GM12878 (cell line): Measurements from ENCODE around the gene USH1G. TPM values are rescaled to one million over a fixed set of nuclear protein-coding genes. Genes with fewer than 3 reads are reported as not detected.

Experiments used
- ATAC-seq: fragments of 200-7000 bp; cut with Tn5 transposase; 3 replicates; pipeline ENCODE4 v1.9.1; 2020; ENCODE audit warnings: mild to moderate bottlenecking, moderate library complexity
- BruUV-seq: library from RNA; stranded (reverse); fragments of 400-500 nt; replicated peaks from 2 replicates; lab custom pipeline; 2021; lab: Mats Ljungman, UMichigan
- CTCF ChIA-PET: fragments of 300-600 bp; sonication (Branson Sonifier 250); formaldehyde crosslinking; extraction: SDS; loops from one replicate; lab custom pipeline; 2021; ENCODE audit warnings: inconsistent platforms; lab: Yijun Ruan, JAX
- POLR2A ChIA-PET: fragments of 350-600 bp; formaldehyde crosslinking; extraction: SDS; loops from one replicate; lab custom pipeline; 2021; ENCODE audit warnings: inconsistent platforms; lab: Charles Lee
- RAD21 ChIA-PET: fragments of 300-600 bp; sonication (Branson Sonifier 250); formaldehyde crosslinking; loops from one replicate; lab custom pipeline; 2023; ENCODE audit warnings: antibody characterized with exemption; ENCODE audit not compliant: unreplicated experiment; lab: Charles Lee
- SMC1A ChIA-PET: fragments of 300-600 bp; sonication (Branson Sonifier 250); formaldehyde crosslinking; loops from one replicate; lab custom pipeline; 2023; ENCODE audit not compliant: unreplicated experiment, uncharacterized antibody; lab: Charles Lee
- DNase-seq: peaks from one replicate; pipeline ENCODE4 v3.0.0-alpha.2; 2011; ENCODE audit warnings: low read depth, low spot score
- FAIRE-seq: peaks from 3 replicates; lab custom pipeline; 2011; peaks lifted over from hg19 to GRCh38; lab: Jason Lieb, UNC
- H2AFZ ChIP-seq: 2 replicates; pipeline ENCODE4 v1.6.0; 2011; ENCODE audit warnings: low read depth, low read length, control low read depth; ENCODE audit not compliant: control insufficient read depth
- H3K27ac ChIP-seq: 2 replicates; pipeline ENCODE4 v1.5.1; 2011; ENCODE audit warnings: control low read depth; ENCODE audit not compliant: control insufficient read depth, insufficient read depth
- H3K27me3 ChIP-seq, 2 experiments: replicated peaks in 1 of 2; 2 replicates each; pipeline versions ENCODE4 v1.6.0 to v1.6.1; 2011; ENCODE audit warnings: low read length in 1 of 2; ENCODE audit not compliant: control insufficient read depth in 2 of 2, insufficient read depth in 2 of 2
- H3K36me3 ChIP-seq, 2 experiments: 2 replicates each; pipeline ENCODE4 v1.5.1; 2011; ENCODE audit warnings: low read length in 1 of 2; ENCODE audit not compliant: control insufficient read depth in 2 of 2, insufficient read depth in 2 of 2
- H3K4me1 ChIP-seq: 2 replicates; pipeline ENCODE4 v1.6.1; 2011; ENCODE audit warnings: mild to moderate bottlenecking, low read length, moderate library complexity, mixed read lengths; ENCODE audit not compliant: control insufficient read depth, insufficient read depth
- H3K4me2 ChIP-seq: 2 replicates; pipeline ENCODE4 v1.6.0; 2011; ENCODE audit warnings: control low read depth; ENCODE audit not compliant: control insufficient read depth, insufficient read depth
- H3K4me3 ChIP-seq: fragments of 200-600 bp; sonication (generic); 2 replicates; pipeline ENCODE4 v1.5.1; 2016
- H3K79me2 ChIP-seq: 2 replicates; pipeline ENCODE4 v1.6.0; 2011; ENCODE audit warnings: low read length; ENCODE audit not compliant: control insufficient read depth, insufficient read depth
- H3K9ac ChIP-seq: 2 replicates; pipeline ENCODE4 v1.8.0; 2011; ENCODE audit warnings: low read length, control low read depth, mixed read lengths; ENCODE audit not compliant: control insufficient read depth, insufficient read depth
- H3K9me3 ChIP-seq: replicated peaks from 3 replicates; pipeline ENCODE4 v1.5.1; 2011; ENCODE audit warnings: mild to moderate bottlenecking, low read length; ENCODE audit not compliant: control insufficient read depth, insufficient read depth
- H4K20me1 ChIP-seq: 2 replicates; pipeline ENCODE4 v1.6.0; 2011; ENCODE audit not compliant: control insufficient read depth, insufficient read depth
- CHD1 ChIP-seq: IDR thresholded peaks from 2 replicates; pipeline ENCODE4 v1.6.1; 2012; ENCODE audit warnings: low read depth, low read length, improper control_type of control experiment
- POU2F2 ChIP-seq: IDR thresholded peaks from 3 replicates; pipeline ENCODE4 v1.6.1; 2011; ENCODE audit warnings: low read depth, mild to moderate bottlenecking, low read length, borderline replicate concordance
- RBBP5 ChIP-seq: fragments of 200-600 bp; sonication (generic); conservative IDR thresholded peaks from 2 replicates; pipeline ENCODE4 v1.6.1; 2016
- TCF12 ChIP-seq: IDR thresholded peaks from 2 replicates; pipeline ENCODE4 v1.6.1; 2011; ENCODE audit warnings: low read depth, mild to moderate bottlenecking, low read length
- WGBS: methylation state at CpG from one replicate; pipeline ENCODE4 v1.1.6; 2016; ENCODE audit warnings: low lambda C conversion rate; ENCODE audit not compliant: insufficient replicate concordance, insufficient coverage; ENCODE audit errors: missing lambda C conversion rate; 5-methylcytosine and 5-hydroxymethylcytosine counted together
- in situ Hi-C: fragments of 300-500 bp; cut with MboI; formaldehyde crosslinking; loops from 9 replicates; pipeline ENCODE4 v1.14.3; 2018; ENCODE audit warnings: mixed read lengths
- intact Hi-C: fragments of 100-400 bp; cut with micrococcal nuclease; formaldehyde crosslinking; loops from one replicate; pipeline ENCODE4 v1.14.2; 2022; ENCODE audit not compliant: unreplicated experiment
- polyA plus RNA-seq, 11 experiments: library from polyadenylated mRNA; depleted of rRNA in 4 of 11; unstranded in 6 of 11; stranded (reverse) in 5 of 11; fragments of >200 nt; fragmentation: Nextera tagmentation in 4 of 11; fragmentation: Illumina TruSeq in 1 of 11; extraction: Ambion mirVana in 4 of 11; extraction: Trizol in 1 of 11; gene quantifications; 1 replicate in 1 of 11; 2 replicates in 10 of 11; pipeline versions ENCODE4 v1.2.1 to v1.2.3, GENCODE V29; 2011 to 2016; ENCODE audit warnings: inconsistent platforms in 2 of 11, missing spikeins in 2 of 11, low read depth in 1 of 11
- total RNA-seq, 4 experiments: library from RNA; depleted of rRNA in 3 of 4; stranded (reverse); fragments of >200 nt in 3 of 4; fragmentation: Illumina TruSeq in 1 of 4; extraction: Trizol in 1 of 4; gene quantifications; 2 replicates each; pipeline versions ENCODE4 v1.2.1 to v1.2.3, GENCODE V29; 2013 to 2021
- TF ChIP-seq, protein P1 (sequence below): IDR thresholded peaks from 2 replicates; pipeline ENCODE4 v1.6.1; 2012; ENCODE audit warnings: low read depth, low read length, improper control_type of control experiment
- TF ChIP-seq, protein P2 (sequence below): fragments of 450-650 bp; IDR thresholded peaks from 2 replicates; pipeline ENCODE4 v1.6.1; 2018; ENCODE audit warnings: borderline replicate concordance, mild to moderate bottlenecking; ENCODE audit not compliant: partially characterized antibody
- TF ChIP-seq, protein P3 (sequence below): fragments of 450-650 bp; IDR thresholded peaks from 2 replicates; pipeline ENCODE4 v1.6.1; 2016; ENCODE audit warnings: mild to moderate bottlenecking
- TF ChIP-seq, protein P4 (sequence below): IDR thresholded peaks from 2 replicates; pipeline ENCODE4 v1.6.1; 2011; ENCODE audit warnings: low read depth, mild to moderate bottlenecking, low read length, moderate library complexity, borderline replicate concordance; ENCODE audit errors: extremely low read depth
- TF ChIP-seq, protein P5 (sequence below): fragments of 450-650 bp; IDR thresholded peaks from 2 replicates; pipeline ENCODE4 v1.6.1; 2017; ENCODE audit warnings: mild to moderate bottlenecking
- TF ChIP-seq, protein P6 (sequence below): IDR thresholded peaks from 2 replicates; pipeline ENCODE4 v1.6.1; 2012; ENCODE audit warnings: improper control_type of control experiment, low read depth, low read length; ENCODE audit not compliant: insufficient replicate concordance

Gene USH1G
- total and polyA plus RNA-seq, 10 of the 15 experiments (the other 5 are each of a cell fraction or from before 2014, with no cell fraction given): 0.05 to 0.62 (median 0.09) TPM; not detected in 7

DNA sequence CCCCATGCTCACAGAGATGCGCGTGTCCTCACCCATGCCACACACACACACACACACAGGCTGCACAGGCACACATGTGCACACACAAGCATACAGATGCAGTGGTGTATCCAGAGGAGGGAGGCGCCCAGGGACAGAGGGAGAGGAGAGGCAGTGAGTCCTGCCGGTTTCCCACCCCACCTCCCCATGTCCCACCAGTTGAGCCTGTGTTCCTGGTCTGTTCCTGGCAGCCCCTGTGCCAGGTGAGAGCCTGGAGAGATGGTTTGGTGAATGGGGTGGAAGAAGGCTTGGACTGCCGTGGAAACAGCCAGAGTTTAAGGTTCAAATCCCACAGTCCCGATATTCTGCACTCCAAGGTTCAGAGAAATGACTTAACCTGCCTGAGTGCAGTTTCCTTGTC, 19.4 kb downstream of the USH1G start:
- Histone ChIP-seq H3K27me3 (peaks cover 0 to 3% of the 10 kb centered on the region in 2 experiments; a peak in 2 of 4 replicates), H3K79me2 (no peaks in the 10 kb centered on the region), H3K4me3 (no peak overlapping the region), H4K20me1 (no peaks in the 10 kb centered on the region), H3K36me3 (no peaks in the 10 kb centered on the region), H3K9me3 (no peaks in the 10 kb centered on the region), H3K4me1 (no peaks in the 10 kb centered on the region), H3K9ac (no peak overlapping the region), H2AFZ (no peak overlapping the region), H3K4me2 (no peak overlapping the region), H3K27ac (no peak overlapping the region)
- no TSS peak for BruUV-seq
- intact Hi-C loops (no loop called here), in situ Hi-C loops (no loop called here)
- FAIRE-seq (no peak), DNase-seq (no peak), ATAC-seq (no peak)
- ChIA-PET RAD21 (no interaction called here), CTCF (interaction anchor here (1.6 kb wide), 1 partner anchor 57 kb away, joined by 4 read pairs; no protein-coding TSS in a partner anchor), SMC1A (no interaction called here), POLR2A (no interaction called here)
- 21% methylated on average over 6 of the region's 6 CpGs for WGBS
- TF ChIP-seq, protein P1, sequence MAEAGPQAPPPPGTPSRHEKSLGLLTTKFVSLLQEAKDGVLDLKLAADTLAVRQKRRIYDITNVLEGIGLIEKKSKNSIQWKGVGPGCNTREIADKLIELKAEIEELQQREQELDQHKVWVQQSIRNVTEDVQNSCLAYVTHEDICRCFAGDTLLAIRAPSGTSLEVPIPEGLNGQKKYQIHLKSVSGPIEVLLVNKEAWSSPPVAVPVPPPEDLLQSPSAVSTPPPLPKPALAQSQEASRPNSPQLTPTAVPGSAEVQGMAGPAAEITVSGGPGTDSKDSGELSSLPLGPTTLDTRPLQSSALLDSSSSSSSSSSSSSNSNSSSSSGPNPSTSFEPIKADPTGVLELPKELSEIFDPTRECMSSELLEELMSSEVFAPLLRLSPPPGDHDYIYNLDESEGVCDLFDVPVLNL: no peak
- TF ChIP-seq RBBP5 (no peak), TCF12 (no peak), POU2F2 (no peak), CHD1 (no peak)
- TF ChIP-seq, protein P2, sequence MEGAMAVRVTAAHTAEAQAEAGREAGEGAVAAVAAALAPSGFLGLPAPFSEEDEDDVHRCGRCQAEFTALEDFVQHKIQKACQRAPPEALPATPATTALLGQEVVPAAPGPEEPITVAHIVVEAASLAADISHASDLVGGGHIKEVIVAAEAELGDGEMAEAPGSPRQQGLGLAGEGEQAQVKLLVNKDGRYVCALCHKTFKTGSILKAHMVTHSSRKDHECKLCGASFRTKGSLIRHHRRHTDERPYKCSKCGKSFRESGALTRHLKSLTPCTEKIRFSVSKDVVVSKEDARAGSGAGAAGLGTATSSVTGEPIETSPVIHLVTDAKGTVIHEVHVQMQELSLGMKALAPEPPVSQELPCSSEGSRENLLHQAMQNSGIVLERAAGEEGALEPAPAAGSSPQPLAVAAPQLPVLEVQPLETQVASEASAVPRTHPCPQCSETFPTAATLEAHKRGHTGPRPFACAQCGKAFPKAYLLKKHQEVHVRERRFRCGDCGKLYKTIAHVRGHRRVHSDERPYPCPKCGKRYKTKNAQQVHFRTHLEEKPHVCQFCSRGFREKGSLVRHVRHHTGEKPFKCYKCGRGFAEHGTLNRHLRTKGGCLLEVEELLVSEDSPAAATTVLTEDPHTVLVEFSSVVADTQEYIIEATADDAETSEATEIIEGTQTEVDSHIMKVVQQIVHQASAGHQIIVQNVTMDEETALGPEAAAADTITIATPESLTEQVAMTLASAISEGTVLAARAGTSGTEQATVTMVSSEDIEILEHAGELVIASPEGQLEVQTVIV: no peak
- TF ChIP-seq, protein P3, sequence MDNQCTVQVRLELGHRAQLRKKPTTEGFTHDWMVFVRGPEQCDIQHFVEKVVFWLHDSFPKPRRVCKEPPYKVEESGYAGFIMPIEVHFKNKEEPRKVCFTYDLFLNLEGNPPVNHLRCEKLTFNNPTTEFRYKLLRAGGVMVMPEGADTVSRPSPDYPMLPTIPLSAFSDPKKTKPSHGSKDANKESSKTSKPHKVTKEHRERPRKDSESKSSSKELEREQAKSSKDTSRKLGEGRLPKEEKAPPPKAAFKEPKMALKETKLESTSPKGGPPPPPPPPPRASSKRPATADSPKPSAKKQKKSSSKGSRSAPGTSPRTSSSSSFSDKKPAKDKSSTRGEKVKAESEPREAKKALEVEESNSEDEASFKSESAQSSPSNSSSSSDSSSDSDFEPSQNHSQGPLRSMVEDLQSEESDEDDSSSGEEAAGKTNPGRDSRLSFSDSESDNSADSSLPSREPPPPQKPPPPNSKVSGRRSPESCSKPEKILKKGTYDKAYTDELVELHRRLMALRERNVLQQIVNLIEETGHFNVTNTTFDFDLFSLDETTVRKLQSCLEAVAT: no peak
- TF ChIP-seq, protein P4, sequence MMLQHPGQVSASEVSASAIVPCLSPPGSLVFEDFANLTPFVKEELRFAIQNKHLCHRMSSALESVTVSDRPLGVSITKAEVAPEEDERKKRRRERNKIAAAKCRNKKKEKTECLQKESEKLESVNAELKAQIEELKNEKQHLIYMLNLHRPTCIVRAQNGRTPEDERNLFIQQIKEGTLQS: no peak
- TF ChIP-seq, protein P5, sequence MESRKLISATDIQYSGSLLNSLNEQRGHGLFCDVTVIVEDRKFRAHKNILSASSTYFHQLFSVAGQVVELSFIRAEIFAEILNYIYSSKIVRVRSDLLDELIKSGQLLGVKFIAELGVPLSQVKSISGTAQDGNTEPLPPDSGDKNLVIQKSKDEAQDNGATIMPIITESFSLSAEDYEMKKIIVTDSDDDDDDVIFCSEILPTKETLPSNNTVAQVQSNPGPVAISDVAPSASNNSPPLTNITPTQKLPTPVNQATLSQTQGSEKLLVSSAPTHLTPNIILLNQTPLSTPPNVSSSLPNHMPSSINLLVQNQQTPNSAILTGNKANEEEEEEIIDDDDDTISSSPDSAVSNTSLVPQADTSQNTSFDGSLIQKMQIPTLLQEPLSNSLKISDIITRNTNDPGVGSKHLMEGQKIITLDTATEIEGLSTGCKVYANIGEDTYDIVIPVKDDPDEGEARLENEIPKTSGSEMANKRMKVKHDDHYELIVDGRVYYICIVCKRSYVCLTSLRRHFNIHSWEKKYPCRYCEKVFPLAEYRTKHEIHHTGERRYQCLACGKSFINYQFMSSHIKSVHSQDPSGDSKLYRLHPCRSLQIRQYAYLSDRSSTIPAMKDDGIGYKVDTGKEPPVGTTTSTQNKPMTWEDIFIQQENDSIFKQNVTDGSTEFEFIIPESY: no peak
- TF ChIP-seq, protein P6, sequence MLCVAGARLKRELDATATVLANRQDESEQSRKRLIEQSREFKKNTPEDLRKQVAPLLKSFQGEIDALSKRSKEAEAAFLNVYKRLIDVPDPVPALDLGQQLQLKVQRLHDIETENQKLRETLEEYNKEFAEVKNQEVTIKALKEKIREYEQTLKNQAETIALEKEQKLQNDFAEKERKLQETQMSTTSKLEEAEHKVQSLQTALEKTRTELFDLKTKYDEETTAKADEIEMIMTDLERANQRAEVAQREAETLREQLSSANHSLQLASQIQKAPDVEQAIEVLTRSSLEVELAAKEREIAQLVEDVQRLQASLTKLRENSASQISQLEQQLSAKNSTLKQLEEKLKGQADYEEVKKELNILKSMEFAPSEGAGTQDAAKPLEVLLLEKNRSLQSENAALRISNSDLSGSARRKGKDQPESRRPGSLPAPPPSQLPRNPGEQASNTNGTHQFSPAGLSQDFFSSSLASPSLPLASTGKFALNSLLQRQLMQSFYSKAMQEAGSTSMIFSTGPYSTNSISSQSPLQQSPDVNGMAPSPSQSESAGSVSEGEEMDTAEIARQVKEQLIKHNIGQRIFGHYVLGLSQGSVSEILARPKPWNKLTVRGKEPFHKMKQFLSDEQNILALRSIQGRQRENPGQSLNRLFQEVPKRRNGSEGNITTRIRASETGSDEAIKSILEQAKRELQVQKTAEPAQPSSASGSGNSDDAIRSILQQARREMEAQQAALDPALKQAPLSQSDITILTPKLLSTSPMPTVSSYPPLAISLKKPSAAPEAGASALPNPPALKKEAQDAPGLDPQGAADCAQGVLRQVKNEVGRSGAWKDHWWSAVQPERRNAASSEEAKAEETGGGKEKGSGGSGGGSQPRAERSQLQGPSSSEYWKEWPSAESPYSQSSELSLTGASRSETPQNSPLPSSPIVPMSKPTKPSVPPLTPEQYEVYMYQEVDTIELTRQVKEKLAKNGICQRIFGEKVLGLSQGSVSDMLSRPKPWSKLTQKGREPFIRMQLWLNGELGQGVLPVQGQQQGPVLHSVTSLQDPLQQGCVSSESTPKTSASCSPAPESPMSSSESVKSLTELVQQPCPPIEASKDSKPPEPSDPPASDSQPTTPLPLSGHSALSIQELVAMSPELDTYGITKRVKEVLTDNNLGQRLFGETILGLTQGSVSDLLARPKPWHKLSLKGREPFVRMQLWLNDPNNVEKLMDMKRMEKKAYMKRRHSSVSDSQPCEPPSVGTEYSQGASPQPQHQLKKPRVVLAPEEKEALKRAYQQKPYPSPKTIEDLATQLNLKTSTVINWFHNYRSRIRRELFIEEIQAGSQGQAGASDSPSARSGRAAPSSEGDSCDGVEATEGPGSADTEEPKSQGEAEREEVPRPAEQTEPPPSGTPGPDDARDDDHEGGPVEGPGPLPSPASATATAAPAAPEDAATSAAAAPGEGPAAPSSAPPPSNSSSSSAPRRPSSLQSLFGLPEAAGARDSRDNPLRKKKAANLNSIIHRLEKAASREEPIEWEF: no peak
